A549 treated with AZD9567 at 1 μM for 4 hours (cell line): ENCODE data around the gene NFILZ. TPM values are rescaled to one million over a fixed set of nuclear protein-coding genes. Genes with fewer than 3 reads are reported as not detected.

Source experiments
- total RNA-seq: library from RNA; stranded (reverse); fragments of 200-300 nt; extraction: Qiagen RNA extraction; gene quantifications from 5 replicates; pipeline ENCODE4 v1.2.3, GENCODE V29; 2022; ENCODE audit not compliant: insufficient read depth

NFILZ gene
- not detected in 5 replicates for total RNA-seq

GRCh38 chr19:8629996-8630683 lies at the start of gene NFILZ:
Gene NFILZ (plus strand): TSS chr19:8630633. CDS start chr19:8676766, 46,133 bp downstream.

GRCh38 chr19:8610041-8610935 lies 20.1 kb upstream of the NFILZ start, which contains the start of gene ADAMTS10:
Gene ADAMTS10 (minus strand): TSS chr19:8610715. CDS start chr19:8605710, 5,005 bp downstream.

Other genes starting within 250 kb of the NFILZ start
- 88.3 to 99.9 TPM (median 96.1 TPM) in 5 replicates for gene RAB11B, start 240.3 kb upstream of the NFILZ start, total RNA-seq
- 11.7 to 22.2 TPM (median 20.8 TPM) in 5 replicates for gene MARCHF2, start 217.3 kb upstream of the NFILZ start, total RNA-seq
- 215 to 262 TPM (median 231 TPM) in 5 replicates for gene HNRNPM, start 185.7 kb upstream of the NFILZ start, total RNA-seq
- gene PRAM1, start 128.0 kb upstream of the NFILZ start, total RNA-seq: 0.16 to 0.19 TPM (median 0.16 TPM) in 4 of 5 replicates, not detected in the other
- 15.6 to 18.2 TPM (median 16.8 TPM) in 5 replicates for gene ZNF414, start 116.5 kb upstream of the NFILZ start, total RNA-seq
- 0.21 to 0.42 TPM (median 0.33 TPM) in 4 of 5 replicates, not detected in the other for gene MYO1F, start 53.2 kb upstream of the NFILZ start, total RNA-seq
- 9.9 to 14.7 TPM (median 13.2 TPM) in 5 replicates for gene ADAMTS10, start 19.9 kb upstream of the NFILZ start, total RNA-seq
- gene ACTL9, start 68.2 kb downstream of the NFILZ start, total RNA-seq: not detected in 5 replicates
- gene OR2Z1, start 91.0 kb downstream of the NFILZ start, total RNA-seq: not detected in 5 replicates
- gene ZNF558, start 201.7 kb downstream of the NFILZ start, total RNA-seq: 5.3 to 19.1 TPM (median 7.5 TPM) in 5 replicates
- gene MBD3L1, start 201.7 kb downstream of the NFILZ start, total RNA-seq: not detected in 5 replicates